Raji (cell line): Measurements from ENCODE around the gene FAM118A.

ENCODE experiments used
- POLR2A ChIP-seq: IDR thresholded peaks from 2 replicates; pipeline ENCODE4 v1.6.1; 2011; ENCODE audit warnings: low read depth, low read length, control low read depth; ENCODE audit not compliant: insufficient read depth

FAM118A gene

DNA sequence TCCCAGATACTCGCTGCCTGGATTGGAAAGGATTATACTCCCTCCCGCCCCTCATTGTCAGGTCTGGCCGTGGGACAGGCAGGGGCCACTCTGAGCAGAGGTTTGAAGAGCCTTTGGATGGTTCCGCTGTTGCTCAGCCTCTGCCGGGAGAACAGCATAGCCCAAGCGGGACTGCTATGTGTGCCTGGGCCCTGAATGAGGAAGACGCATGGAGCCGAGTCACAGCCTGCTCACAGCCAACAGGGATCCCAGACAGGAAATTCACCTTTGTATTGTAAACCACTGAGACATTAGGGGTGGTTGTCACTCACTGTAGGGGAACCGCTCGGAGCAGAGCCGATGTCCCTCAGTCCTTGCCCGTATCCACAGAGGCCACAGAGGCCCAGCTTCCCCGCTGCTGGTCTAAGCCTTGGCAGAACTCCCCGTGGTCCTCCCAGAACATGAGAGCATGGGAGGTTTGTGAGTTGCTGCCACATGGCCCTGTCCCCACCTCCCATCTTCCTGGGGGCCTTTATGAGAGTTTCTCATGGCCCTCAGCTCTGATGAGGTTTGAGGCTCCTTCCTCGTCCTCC, 10.7 kb upstream of the FAM118A start:
- TF ChIP-seq POLR2A, result no peak

DNA sequence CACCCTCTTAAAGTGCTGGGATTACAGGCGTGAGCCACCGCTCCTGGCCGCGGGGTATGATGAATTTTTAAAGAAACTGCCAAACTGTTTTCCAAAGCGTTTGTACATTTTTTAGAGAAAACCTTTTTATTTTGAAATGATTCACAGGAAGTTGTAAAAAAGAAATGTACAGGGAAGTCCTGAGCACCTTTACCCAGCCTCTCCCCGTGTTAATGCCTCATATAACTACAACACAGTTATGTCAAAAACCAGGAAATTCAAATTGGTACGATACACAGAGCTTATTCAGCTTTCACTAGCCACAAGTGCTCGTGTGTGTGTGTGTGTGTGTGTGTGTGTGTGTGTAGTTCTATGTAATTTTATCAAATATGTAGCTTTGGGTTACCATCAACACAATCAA, 7.0 kb upstream of the FAM118A start:
- TF ChIP-seq POLR2A, result no peak

DNA sequence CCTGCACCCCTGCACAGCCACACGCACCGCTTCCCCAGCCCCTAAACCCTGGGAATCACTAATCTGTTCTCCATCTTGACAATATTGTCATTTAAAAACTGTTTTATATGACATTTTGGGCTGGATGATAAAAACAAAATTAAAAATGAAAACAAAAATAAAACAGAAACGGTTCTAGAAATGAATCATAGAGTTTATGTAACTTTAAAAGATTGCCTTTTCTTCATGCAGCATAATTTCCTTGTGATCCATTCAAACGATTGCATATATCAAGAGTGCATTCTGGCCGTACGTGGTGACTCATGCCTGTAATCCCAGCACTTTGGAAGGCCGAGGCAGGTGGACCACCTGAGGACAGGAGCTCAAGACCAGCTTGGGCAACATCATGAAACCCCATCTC, 6.6 kb upstream of the FAM118A start:
- TF ChIP-seq POLR2A, result no peak

DNA sequence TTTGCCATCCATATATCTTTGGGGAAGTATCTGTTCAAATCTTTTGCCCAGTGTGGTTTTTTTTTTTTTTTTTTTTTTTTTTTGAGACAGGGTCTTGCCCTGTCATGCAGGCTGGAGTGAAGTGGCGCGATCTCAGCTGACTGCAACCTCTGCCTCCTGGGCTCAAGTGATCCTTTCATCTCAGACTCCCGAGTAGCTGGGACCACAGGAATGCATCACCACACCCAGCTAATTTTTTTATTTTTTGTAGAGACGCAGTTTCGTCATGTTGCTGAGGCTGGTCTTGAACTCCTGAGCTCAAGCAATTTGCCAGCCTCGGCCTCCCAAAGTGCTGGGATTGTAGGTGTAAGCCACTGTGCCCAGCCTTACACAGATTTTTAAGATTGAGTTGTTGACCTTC, 4.8 kb upstream of the FAM118A start:
- no peak for TF ChIP-seq POLR2A

DNA sequence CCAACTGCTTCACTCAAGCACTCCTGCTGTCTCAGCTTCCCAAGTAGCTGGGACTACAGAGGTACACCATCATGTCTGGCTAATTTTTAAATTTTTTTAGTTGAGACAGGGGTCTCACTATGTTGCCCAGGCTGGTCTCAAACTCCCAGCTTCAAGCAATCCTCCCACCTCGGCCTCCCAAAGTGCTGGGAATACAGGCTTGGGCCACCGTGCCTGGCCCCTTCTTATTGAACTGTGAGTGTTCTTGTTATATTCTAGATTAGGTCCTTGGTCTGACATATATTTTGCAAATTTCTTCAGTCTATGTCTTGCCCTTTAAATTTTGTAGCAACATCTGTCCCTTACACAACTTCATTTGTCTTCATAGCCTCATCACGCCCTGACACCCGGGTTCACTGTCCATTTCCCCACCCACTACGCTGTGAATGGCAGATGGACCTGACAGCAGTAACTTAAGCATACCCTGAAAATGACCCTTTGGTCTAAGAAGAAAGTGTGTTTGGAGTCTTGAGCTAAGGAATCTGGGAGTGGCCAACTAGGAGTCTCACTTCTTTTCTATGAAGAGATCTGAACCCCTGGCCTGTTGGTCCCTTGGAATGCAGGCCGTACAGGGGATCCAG, 4.2 kb upstream of the FAM118A start:
- TF ChIP-seq POLR2A, result no peak

DNA sequence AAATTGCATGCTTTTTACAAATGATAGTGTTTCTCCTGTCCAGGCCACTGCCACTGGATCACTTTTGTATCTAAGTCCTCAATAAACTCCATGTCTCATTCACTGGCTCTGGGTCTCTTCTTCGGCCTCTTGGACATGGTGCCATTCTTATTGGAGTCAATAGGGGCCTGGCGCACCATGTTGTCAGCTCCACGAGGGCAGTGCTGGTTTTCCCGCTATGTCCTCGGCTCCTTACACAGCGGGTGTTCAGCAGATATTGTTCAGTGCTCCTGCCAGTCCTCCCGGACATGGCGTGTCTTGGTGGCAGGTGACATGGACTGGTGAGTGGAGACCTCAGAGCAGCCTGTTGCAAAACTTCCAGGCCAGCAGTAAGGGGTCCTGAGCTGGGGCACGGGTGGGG, 3.6 kb upstream of the FAM118A start:
- no peak for TF ChIP-seq POLR2A

DNA sequence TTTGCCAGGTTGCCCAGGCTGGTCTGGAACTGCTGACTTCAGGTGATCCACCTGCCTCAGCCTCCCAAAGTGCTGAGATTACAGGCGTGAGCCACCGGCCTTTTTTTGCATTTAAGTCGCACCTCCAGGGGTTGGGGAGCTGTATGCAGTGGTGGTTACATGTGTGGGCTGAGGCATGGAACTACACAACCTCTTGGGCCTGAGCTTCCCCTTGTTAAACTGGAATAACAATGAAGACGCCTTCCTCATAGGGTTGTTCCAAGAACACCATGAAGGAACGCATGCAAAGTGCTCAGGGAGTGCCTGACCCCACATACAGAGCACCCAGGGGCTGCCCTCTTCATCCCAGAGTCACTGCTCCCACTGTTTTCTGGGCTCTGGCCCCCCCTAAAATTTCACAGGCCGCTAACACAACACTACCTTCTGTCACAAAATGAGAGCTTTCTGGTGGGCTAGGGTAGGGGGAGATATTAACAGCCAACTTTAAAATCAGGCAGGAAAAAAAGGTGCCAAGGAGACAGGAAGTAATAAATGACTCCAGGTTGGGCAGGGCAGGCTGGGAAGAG, 1.3 kb upstream of the FAM118A start:
- no peak for TF ChIP-seq POLR2A

DNA sequence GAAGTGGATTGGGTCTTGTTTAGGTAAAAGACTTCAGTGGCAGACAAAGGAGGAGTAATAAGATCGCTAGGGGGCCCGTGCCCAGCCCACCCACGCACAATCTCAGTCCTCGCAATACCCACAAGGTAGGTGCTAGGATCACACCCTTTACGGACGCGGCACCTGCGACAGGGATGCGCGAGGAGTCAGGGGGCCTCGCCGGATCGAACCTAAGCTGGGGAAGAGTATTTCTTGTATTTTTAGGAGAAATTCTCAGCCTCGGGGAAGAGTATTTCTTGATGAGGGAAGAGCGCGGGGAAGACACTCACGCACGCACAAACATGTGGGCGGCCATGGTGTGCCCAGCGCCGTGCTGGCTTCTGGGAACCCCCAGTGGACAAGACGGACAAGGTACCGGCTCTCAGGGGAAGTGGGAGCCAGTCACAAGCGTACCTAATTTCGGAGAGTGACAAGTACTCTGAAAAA, 745 bp upstream of the FAM118A start:
- TF ChIP-seq POLR2A, result no peak

DNA sequence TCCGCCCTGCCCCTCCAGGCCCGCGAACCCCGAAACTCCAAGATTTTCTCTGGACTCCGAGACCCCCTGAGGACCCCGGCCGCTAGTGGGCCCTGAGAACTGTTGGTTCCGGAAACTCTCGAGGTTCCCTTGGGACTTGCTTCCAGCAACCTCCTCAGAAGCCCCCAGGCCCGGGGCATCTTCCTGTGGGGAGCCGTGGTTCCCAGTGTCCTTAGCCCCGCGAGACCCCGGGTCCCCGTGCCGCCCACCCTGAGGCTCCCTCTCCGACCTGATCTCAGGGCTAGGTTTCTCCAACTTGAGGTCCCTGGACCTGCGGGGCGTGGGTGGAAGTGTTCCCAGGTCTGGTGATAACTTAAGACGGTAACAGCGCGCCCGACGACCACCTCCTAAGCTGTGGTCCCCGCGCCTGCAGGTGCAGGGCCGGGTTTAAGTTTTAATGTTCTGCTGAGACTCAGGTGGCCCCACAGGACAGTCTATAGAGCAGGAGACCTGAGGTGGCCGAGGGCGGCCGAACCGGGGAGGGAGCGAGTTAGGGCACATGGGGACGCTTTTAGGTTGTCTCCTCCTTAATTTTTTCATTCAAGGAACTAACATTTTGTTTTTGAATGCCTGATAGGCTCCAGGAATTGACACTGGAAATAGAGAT, 720 bp downstream of the FAM118A start:
- no peak for TF ChIP-seq POLR2A

DNA sequence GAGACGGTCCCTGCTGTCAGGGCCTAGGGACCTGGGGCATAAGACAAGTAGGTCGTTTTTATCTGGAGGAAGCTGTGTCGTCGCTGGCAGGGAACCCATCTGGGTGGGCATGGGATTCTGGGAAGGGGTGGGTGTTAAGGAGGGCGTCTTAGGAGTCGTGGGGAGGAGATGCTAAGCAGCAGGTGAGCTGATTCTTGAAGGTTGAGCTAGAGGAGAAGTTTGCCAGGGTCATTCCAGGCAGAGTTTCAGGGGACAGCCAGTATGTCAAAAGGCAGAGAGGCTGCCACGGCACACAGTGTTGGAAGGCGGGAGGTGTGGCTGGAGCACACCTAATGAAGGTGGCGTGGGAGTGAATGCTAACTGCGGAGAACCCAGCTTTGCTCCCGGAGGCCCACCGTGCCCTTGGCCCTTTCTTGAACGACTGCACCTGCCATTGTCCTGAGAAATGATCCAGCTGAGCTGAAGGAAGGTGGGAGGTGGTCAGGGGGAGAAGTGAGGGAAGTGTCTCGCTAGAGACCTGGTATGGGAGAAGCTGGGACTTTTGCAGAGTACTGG, 1.3 kb downstream of the FAM118A start:
- no peak for TF ChIP-seq POLR2A

DNA sequence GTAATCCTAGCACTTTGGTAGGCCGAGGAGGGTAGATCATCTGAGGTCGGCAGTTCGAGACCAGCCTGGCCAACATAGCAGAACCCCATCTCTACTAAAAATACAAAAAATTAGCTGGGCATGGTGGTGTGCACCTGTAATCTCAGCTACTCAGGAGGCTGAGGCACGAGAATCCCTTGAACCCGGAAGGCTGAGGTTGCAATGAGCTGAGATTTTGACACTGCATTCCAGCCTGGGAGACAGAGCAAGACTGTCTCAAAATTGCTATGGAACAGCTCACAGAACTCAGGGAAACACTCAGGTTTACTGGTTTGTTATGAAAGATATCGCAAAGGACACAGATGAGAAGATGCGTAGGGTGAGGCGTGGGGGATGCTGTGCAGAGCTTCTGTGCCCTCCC, 2.7 kb downstream of the FAM118A start:
- no peak for TF ChIP-seq POLR2A

DNA sequence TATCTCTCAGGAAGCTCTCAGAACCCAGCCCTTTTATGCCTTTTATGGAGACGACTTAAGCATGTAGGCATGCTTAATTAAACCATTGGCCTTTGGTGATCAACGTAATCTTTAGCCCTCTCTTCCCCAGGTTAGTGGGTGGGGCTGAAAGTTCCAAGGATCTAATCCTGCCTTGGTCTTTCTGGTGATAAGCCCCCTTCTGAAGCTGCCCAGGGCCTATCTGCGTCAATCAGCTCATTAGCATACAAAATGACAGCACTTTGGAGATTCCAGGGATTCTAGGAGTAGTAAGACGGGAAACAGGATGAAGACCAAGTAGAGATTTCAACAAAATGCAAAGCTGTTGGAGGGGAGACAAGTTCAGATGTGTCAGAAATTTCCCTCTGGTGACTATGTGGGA, 3.1 kb downstream of the FAM118A start:
- TF ChIP-seq POLR2A, result no peak

DNA sequence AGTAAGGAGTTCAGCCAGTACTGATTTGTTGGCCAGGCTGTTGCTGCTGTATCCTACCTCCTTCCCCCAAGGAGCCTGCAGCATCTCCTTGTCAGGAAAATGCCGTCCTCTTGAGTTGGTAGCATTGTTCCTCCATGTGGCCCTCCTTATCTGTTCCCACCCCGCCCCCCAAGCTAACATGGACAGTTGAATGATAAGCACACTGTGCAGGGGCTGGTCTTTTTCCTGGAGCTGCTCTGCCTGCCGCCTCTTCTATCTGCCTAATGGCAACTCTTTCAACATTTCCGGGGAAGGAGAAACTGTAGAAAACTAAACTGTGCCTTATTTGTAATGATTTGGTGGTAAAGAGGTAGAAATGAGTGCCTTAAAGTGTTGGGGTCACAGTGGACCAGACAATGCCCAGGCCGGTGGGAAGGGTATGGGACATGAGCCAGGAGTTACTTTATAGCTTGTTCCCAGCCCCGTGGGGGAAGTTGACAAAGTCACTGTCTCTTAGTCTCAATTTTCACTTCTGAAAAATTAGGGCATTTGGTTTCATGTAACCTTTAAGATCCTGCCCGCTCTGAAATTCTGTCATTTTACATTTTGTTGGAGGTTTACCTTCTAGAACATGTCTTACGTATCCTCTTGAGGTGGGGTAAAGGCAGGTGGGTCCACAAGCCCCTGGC, 4.5 kb downstream of the FAM118A start:
- TF ChIP-seq POLR2A, result no peak

DNA sequence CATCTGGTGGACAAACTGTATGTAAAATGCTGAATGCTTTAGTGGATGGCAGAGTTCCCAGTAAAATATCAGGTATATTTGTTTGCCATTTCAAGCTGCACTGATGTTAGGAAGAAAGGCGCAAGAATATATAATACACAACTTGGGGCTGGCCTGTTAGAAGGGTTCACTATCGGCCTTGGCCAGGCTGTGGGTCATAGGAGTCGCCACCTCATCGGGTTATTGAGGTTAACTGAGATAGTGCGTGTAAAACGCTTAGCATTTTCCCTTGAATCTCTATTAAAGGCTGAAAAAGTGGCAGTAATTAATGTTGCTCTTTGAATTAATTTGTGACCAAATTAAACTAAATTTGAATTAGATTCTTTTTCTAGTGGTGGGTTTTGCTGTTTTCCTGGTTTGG, 5.1 kb downstream of the FAM118A start:
- no peak for TF ChIP-seq POLR2A

DNA sequence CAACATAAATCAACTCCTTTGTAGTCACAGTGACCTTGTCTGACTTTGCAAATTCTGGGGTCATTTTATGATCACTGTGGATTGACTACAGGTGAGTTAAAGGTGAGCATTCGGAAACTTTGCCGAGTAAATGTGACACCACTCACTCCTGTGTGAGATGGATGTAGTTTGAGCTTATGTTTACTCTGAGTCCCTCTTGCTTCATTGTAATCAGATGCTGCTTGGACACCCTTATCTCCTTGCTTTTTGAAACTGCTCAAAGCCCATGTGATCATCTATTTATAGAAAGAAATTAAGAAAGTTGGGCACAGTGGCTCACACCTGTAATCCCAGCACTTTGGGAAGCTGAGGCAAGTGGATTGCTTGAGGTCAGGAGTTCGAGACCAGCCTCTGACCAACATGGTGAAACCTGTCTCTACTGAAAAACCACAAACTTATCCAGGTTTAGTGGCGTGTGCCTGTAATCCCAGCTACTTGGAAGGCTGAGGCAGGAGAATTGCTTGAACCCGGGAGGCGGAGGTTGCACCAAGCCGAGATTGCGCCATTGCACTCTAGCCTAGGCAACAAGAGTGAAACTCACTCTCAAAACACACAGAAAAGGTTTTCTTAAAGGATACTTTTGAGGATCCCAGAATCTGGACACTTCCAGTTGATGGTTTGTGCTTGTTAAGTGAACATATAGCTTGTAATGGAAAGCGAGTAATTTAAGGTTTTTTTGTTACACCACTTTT, 7.2 kb downstream of the FAM118A start:
- TF ChIP-seq POLR2A, result no peak

DNA sequence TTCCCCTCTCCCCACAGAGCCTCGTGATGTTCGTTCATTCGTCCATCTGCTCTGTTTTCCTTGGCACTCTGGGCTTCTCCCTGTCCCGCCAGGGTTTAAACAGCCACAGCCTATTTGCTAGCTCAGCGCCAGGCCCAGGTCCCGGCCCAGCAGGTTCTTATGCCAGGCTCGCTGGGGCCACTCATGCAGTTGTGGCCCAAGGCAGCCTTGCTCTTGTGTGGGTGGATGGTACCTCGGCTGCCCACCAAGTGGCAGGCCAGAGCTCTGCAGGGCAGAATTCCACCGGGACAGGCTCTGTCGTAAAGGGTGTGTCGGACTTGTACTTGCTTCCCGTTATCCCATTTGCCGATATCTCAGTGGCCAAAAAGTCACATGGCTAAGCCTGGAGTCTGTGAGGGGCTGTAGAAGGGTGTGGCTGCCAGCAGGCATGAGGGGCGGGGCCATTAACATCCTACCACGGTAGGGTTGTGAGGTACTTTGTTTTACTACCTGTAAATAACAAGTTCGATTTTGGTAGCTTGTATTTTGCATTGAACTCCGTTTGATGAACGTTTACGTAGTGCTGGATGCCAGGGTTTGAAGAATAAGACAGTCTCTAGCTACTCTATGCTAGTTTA, 7.9 kb downstream of the FAM118A start:
- TF ChIP-seq POLR2A, result no peak
